ENCODE results near the gene DLX4.
A peak's percentile ranks its signal among the peaks of the same experiment; 100 is the strongest.

The DLX4 gene

GRCh38 chr17:49987290-49987585 is 18.2 kb downstream of the DLX4 start:
- DNase-seq (ENCODE audit: low read depth in 2 of 2) = no peak

DNA sequence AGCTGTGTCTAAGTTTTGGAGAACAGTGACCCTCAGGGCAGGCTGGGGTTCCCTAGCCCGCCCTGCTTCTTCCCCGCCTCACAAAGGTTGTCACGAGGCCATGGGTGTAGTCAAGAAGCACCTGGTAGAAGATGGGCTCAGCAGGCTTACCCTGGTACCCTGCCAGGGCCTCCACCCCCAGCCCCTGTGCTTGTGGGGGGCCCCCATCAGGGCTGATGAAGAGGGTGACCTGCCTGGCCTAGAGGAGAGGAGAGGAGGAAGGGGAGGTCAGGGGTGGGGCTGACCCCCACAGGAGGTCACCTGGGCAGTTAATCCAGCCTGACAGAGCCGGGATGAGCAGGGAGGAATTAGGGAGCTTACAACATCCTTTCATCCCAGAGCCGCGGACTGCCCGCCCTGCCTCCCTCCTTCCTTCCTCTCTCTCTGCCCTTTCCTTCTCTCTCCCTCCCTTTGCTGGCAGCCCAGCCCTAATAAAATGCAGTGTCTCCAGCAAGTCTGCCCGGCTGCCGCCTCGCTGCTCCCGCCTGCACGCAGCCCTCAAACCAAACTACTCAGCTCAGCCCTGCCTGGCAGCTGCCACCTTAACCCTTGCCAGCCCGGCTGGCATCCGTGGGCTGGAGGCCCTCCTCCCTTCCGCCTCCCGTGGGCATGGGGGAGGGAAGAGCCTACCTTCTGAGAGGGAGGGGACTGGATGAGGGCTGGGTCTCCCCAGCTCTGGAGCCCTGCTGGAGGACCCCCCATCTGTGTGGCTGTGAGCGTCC is 18.9 kb downstream of the DLX4 start:
- DNase-seq (ENCODE audit: low read depth in 2 of 2) = no peak

DNA sequence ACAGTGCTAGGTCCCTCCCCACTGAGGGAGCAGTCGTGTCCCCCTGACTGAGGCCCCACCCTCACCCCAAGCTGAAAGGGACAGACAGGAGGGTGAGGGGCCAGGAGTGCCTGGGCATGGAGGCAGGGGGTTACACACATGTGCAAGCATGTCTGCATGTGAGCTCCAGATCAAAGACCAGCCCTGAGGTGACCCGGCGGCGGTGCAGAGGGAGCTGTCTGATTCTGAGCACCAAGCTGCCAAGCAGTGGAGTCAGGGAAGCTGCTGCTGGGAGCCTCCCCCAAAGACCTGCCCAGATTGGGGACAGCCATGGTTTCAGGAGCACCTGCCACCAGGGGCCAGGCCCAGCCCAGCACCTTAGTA is 20.5 kb downstream of the DLX4 start:
- no peak for DNase-seq (ENCODE audit: low read depth in 2 of 2)

DNA sequence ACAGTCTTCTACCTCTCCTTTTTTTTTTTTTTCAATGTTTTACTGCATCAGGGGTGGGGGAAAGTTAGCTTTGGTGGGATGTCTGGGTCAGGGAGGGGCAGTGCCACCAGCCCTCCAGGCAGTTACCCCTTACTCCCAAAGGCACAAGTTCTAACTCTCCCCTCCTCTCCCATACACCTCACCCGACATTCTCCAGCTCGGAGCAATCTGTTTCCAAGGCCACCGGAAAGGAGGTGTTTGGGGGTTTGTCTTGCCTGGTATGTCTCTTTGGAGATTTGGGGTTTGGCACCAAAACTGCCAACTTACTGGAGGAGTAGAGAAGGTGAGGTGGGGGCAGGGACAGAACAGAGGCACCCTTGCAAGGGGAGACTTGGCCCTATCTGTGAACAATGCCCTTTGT is 21.3 kb downstream of the DLX4 start:
- DNase-seq (ENCODE audit: low read depth in 2 of 2) = no peak

- no peak for DNase-seq (ENCODE audit: low read depth in 2 of 2)
Measured at GRCh38 chr17:49990921-49991320, 21.9 kb downstream of the DLX4 start.

DNA sequence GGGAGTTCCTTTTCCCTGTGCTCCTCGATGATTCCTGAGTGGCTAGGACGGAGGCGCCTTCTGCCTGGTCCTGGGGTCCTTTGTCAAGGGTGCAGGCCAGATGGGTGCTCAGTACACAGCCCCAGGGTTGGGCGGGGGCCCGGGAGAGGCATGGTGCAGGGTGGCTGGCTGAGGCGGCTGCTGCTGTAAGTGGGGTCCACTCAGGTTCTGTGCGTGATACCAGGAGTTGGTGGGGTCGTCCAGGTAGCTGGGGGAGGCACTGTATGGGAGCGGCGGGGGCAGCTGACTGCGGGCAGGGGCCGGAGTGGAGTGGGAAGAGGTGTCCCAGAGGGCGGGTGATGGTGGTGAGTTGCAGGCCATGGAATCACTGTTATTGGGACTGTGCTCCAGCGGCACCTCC is 22.4 kb downstream of the DLX4 start:
- no peak for DNase-seq (ENCODE audit: low read depth in 2 of 2)

DNA sequence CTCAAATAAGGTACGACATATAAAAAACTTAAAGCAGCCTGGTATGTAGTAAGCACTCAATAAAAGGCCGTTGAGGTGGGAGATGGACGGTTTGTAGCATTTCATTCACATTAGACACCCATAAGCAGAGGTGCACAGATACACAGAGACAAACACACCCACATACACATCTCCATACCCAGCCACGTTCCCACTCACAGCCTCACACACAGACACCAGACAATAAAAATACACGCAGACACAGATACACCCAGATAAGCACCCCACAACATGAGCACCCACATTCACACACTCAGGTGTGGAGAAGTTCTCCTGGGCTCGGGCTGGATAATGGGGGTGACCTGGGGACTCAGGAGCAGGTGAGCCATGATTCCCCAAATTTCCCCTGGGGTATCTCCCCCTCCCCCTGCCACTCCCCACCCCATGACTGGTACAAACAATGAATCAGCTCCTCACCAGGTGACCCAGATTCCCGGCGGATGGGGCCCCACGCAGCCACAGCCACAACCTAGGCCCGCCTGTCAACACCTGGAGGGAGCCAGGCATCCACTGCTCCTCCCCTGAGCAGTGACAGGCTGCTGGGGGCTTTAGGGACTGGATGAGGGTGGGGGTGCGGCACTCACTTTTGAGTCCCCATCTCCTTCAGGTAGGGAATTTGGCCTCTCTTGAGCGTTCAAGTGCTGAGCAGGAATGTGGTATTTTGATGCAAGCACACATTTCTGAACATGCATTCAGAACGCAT is 23.4 kb downstream of the DLX4 start:
- DNase-seq (ENCODE audit: low read depth in 2 of 2) = no peak

- no peak for DNase-seq (ENCODE audit: low read depth in 2 of 2)
Measured at GRCh38 chr17:49992933-49993422, 24.0 kb downstream of the DLX4 start.

DNA sequence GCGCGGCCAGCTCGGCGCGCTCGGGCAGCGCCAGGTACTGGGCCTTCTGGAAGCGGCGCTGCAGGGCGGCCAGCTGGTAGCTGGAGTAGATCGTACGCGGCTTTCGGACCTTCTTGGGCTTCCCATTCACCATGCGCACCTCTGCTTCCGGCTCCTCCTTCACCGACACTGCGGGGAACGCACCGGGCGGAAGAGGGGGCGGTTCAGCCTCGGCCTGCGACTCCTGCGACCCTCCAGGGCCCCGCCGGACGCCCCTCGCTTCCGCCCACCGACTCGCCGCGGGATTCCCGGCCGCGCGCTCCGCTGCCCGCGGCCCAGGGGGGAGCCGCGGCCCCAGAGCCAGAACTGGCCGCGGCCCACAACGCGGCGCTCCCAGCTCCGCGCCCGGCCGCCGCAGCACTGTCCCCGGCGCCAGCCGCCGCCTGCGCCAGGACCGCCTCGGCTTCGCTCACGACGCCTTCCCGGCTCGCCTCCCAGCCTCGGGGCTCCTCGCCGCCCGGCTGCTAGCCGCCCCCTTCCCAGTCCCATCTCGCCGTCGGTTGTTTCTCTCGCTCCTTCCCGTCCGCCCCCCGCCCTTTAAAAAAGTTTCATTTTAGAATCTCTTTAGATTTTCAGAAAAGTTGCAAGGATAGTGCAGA is 24.6 kb downstream of the DLX4 start:
- no peak for DNase-seq (ENCODE audit: low read depth in 2 of 2)

DNA sequence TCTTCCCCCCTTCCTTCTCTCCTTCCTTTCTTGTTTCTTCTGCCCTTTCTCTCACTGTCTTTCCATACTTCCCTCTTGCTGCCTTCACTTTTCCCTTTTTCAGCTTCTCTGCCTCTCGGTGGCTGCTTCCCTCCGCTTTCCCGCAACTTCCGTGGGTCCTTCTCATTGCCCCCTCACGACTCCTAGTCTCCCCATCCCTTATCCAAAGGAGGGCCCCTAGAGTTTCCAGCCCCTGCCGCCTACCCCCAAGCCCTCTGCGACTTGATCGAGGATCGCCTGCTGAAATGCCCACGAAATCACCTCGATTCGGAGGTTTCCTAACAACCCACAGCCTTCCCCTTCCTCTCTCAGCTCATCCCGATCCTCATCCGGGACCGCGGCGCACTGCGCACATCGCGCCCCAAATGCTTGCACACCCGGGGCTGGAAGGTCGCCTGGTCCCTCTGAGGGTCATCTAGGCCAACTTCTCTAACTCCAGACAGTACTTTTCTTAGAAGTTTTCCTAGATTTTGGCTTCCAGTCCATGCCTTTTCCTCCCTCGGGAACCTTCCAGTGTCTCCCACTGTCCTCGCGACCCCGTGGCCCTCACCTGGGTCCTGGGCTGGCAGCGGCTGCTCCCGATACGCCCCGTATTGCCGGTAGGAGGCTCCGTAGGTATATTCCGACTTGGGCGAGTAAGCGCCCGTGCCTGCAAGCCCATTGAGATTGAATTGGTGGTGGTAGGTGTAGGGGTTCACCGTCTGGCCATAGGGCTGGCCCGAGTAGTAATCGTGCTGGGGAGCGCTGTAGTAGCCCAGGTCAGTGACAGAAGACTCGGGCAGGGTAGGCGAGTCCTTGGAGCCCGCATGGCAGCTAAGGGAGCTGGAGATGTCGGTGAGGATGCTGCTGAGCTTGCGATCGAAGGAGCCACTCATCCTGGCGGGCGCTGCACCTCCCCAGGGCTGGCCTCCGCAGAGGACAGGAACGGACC is 25.4 kb downstream of the DLX4 start:
- DNase-seq (ENCODE audit: low read depth in 2 of 2) = no peak

DNA sequence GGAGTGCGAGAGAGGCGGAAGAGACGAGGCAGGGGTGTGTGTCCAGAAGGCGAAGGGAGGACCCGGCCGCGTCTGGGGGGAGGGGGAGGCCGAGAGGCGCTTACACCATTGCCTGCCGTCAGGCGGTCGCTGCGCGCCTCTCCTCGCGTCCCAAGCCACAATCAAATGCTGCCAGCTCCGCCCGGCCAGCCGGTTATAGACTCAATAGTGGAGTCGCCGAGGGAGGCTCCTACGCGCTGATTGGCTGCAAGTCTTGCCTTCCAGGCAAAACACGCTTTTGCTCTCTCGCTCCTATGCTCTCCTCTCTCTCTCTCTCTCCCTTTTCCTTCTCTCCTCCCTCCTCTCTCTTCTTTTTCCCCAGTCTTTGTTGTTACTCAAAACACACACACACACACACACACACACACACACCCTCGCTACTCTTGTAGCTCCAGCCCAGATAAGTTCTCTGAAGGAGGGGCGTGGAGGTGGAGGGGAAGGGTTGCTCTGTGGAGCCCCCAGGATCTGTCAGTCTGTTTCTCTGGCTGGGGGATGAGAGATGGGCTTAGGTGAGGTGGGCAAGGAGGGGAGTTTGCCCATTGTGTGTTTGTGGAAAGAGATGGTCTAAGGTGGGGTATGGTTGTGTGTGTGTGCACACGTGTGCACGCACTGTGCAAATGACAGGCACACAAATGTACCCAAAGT is 26.2 kb downstream of the DLX4 start, which contains the start of gene DLX3:
DLX3 (minus strand) TSS at position 170 of the 684 bp plus-strand sequence. CDS start 226 bp downstream, outside the sequence.
- DNase-seq (ENCODE audit: low read depth in 2 of 2) = no peak

DNA sequence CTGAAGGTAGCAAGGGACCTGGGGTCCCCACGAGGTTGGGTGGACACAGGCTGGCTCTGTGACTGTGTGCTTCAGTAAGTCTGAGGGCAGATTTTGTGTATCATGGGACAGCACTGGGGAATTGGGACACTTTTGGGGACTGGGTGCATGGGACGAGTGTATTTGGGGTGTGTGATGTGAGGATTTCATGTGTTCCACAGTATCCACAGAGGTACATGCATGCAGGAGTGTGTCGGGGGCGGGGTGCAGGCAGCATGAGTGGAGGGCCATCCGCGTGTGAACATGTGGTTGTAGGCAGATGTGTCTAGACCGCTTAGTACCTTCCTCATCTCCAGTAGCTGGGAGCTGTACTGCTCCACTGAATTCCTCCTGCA is 27.1 kb downstream of the DLX4 start:
- no peak for DNase-seq (ENCODE audit: low read depth in 2 of 2)

GRCh38 chr17:49996495-49997300 is 27.7 kb downstream of the DLX4 start:
- DNase-seq (ENCODE audit: low read depth in 2 of 2) = peak; percentile 49 to 52

- DNase-seq (ENCODE audit: low read depth in 2 of 2) = no peak
Measured at GRCh38 chr17:49997301-49997650, 28.3 kb downstream of the DLX4 start.

- DNase-seq (ENCODE audit: low read depth in 2 of 2) = peak; percentile 71 to 74
Measured at GRCh38 chr17:49997773-49998703, 29.0 kb downstream of the DLX4 start.

DNA sequence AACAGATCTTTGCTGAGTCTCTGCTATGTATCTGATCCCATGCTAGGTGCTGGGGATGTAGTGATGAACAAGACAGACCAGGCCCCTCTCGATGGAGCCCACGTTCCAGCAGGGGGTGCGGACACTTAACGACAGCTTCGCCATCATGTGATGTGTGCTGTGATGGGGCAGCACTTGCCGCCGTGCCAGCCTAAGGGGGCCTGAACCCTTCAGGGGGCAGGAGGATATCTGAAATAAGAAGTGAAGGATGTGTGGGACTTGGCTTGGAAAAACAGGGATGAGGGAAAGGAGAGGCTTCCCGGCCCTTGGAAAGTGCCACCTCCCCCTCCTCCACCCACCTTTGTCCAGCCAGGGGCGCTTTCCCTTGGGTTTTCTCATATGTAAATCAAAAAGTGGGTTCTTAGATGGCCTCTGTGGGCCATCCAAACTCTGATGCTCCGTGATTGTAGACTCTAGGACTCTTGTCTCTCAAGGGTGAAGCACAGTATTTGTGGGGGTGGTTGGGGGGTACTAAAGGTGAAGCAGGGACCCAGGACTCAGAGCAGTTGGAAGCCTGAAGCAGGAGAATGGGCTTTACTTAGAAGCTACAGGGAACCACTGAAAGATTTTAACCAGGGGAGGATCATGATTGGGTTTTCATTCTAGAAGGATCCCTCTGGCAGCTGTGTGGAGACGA is 30.0 kb downstream of the DLX4 start:
- no peak for DNase-seq (ENCODE audit: low read depth in 2 of 2)

DNA sequence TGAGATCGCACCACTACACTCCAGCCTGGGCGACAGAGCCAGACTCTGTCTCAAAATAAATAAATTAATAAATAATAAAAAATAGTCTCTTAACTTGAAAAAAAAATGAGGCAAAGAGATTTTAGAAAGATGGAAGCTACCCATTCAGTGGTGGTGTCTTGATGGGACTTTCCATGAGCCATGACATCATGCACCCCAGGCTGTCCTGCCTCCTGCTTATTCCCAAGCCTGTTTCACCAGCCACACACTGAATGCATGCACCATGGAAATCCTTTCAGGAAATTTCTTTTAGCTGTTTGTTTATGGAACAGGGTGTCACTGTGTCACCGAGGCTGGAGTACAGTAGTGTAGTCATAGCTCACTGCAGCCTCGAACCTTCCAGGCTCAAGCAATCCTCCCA is 34.9 kb downstream of the DLX4 start:
- DNase-seq (ENCODE audit: low read depth in 2 of 2) = no peak

DNA sequence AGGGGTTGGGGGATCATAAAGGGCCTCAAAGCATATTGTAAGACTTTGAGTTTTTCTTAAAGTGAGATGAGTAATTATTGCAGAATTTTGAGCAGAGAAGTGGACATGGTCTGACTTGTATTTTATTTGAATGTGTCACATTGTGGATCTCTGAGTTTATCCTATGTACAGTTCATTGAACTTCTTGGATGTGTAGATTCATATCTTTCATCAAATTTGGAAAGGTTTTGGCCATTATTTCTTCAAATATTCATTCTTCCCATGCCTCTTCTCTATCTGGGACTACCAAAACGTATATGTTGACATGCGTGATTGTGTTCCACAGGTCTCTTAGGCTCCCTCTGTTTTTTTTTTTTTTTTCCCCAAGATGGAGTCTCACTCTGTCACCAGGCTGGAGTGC is 40.3 kb downstream of the DLX4 start:
- DNase-seq (ENCODE audit: low read depth in 2 of 2) = no peak

GRCh38 chr17:50013079-50013478 is 44.1 kb downstream of the DLX4 start:
- no peak for DNase-seq (ENCODE audit: low read depth in 2 of 2)

All from stimulated activated CD8-positive, alpha-beta memory T cell treated with anti-CD3 and anti-CD28 coated beads, Interleukin-2, amount 100 ng/mL, for 48 hours (primary cell).